ENCODE results near the gene HOXB3.

The HOXB3 gene

GRCh38 chr17:48601539-48602425 lies 11.7 kb upstream of the HOXB3 start:
- no peak overlapping the region for H3K27ac ChIP-seq
- no peak for TF ChIP-seq CTCF (conservative IDR thresholded peaks at IDR 0.05)
- TF ChIP-seq ZFX (IDR thresholded peaks at IDR 0.05): no peak

GRCh38 chr17:48601207-48601538 lies 11.1 kb upstream of the HOXB3 start:
- TF ChIP-seq ZFX (IDR thresholded peaks at IDR 0.05) (no peak), CTCF (conservative IDR thresholded peaks at IDR 0.05) (no peak)
- no peak overlapping the region for H3K27ac ChIP-seq

- H3K27ac ChIP-seq: no peak overlapping the region
- TF ChIP-seq ZFX (IDR thresholded peaks at IDR 0.05) (no peak), CTCF (conservative IDR thresholded peaks at IDR 0.05) (no peak)
Observed at GRCh38 chr17:48600244-48601098, 10.4 kb upstream of the HOXB3 start.

GRCh38 chr17:48599354-48599753 lies 9.3 kb upstream of the HOXB3 start:
- H3K27ac ChIP-seq: no peak overlapping the region
- TF ChIP-seq ZFX (IDR thresholded peaks at IDR 0.05) (no peak), CTCF (conservative IDR thresholded peaks at IDR 0.05) (no peak)

GRCh38 chr17:48598736-48599135 lies 8.7 kb upstream of the HOXB3 start:
- TF ChIP-seq ZFX (IDR thresholded peaks at IDR 0.05) (no peak), CTCF (conservative IDR thresholded peaks at IDR 0.05) (no peak)
- no peak overlapping the region for H3K27ac ChIP-seq

GRCh38 chr17:48597778-48598631 lies 8.0 kb upstream of the HOXB3 start:
- H3K27ac ChIP-seq: peak overlapping the region; percentile 25; the same call in 1 of the 2 replicates
- TF ChIP-seq ZFX (IDR thresholded peaks at IDR 0.05) (peak; percentile 38; the same call in 1 of the 2 replicates), CTCF (conservative IDR thresholded peaks at IDR 0.05) (no peak)
